Stimulated activated effector memory CD8-positive, alpha-beta T cell treated with anti-CD3 and anti-CD28 coated beads, Interleukin-12 subunit alpha, Interleukin-12 subunit beta, amount 100 ng/mL, for 72 hours (primary cell): ENCODE data around the gene ENOX1.
A peak's percentile ranks its signal among the peaks of the same experiment; 100 is the strongest.

Experiments used
- ATAC-seq: fragments of 150-1000 bp; cut with Tn5 transposase; 2 replicates; pipeline ENCODE4 v1.10.0; 2021
- DNase-seq, 2 donors: peaks; one replicate each; pipeline ENCODE4 v3.0.0; 2021 to 2022; ENCODE audit warnings: low spot score in 2 of 2
- H3K27ac Mint-ChIP-seq: one replicate; pipeline ENCODE4 v1.8.0; 2022; ENCODE audit warnings: mild to moderate bottlenecking, mixed read lengths
- H3K36me3 Mint-ChIP-seq: one replicate; pipeline ENCODE4 v1.8.0; 2022; ENCODE audit warnings: mild to moderate bottlenecking, mixed read lengths
- H3K4me1 Mint-ChIP-seq: one replicate; pipeline ENCODE4 v1.8.0; 2022; ENCODE audit warnings: mixed read lengths
- H3K4me3 Mint-ChIP-seq: one replicate; pipeline ENCODE4 v1.8.0; 2022; ENCODE audit warnings: mild to moderate bottlenecking, mixed read lengths
- H3K9me3 Mint-ChIP-seq: one replicate; pipeline ENCODE4 v1.8.0; 2022; ENCODE audit warnings: mixed read lengths

The ENOX1 gene

DNA sequence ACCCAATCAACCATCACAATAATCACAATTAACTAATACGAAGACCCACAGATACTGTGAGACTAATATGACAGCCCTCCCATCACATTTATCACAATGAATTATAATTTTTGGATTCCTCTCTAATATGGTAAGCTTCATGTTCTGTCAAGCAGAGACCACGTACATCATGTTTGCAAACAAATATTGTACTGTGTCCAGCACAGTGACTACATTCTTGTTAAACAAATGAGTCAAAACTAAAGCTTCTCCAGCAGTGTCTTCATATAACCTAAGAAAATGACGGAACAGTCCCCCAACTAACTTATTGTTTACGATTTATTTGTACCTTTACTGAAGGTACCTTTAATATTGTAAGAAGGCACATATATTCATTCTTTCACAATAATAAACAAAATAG, 292.6 kb downstream of the ENOX1 start:
- ATAC-seq (no peak), DNase-seq (no peak)
- Mint-ChIP-seq H3K36me3 (no peaks in the 10 kb centered on the region), H3K4me3 (no peak overlapping the region), H3K27ac (no peak overlapping the region), H3K9me3 (no peaks in the 10 kb centered on the region), H3K4me1 (no peaks in the 10 kb centered on the region)

GRCh38 chr13:43493496-43494000, 293.2 kb downstream of the ENOX1 start:
- Mint-ChIP-seq H3K9me3 (no peaks in the 10 kb centered on the region), H3K4me3 (no peak overlapping the region)
- no peak for ATAC-seq

DNA sequence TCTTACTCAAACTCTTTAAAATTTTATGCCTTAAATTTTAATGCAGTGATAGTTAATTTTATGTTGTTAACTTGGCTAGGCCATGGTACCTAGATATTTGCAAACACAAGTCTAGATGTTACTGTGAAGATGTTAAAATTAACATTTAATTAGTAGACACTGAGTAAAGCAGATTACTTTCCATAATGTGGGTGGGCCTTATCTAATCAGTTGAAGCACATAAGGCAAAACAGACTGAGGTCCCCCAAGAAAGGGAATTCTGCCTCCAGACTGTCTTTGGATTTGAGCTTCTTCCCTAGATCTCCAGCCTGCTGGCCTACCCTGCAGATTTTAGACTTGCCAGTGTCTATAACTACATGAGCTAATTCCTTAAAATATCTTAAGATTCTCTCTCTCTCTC, 294.0 kb downstream of the ENOX1 start:
- DNase-seq = no peak
- ATAC-seq = no peak
- no peaks in the 10 kb centered on the region for H3K9me3 Mint-ChIP-seq
- H3K36me3 Mint-ChIP-seq = no peaks in the 10 kb centered on the region
- H3K4me3 Mint-ChIP-seq = no peak overlapping the region
- no peaks in the 10 kb centered on the region for H3K4me1 Mint-ChIP-seq
- H3K27ac Mint-ChIP-seq = no peak overlapping the region

More at GRCh38 chr13:43493496-43494000, 293.2 kb downstream of the ENOX1 start:
- Mint-ChIP-seq H3K36me3 (no peaks in the 10 kb centered on the region), H3K27ac (no peak overlapping the region), H3K4me1 (no peaks in the 10 kb centered on the region)
- no peak for DNase-seq

- Mint-ChIP-seq H3K4me3 (no peak overlapping the region), H3K36me3 (no peaks in the 10 kb centered on the region), H3K9me3 (no peaks in the 10 kb centered on the region), H3K27ac (no peak overlapping the region), H3K4me1 (no peaks in the 10 kb centered on the region)
- ATAC-seq (no peak), DNase-seq (no peak)
Measured at GRCh38 chr13:43492311-43492710, 294.5 kb downstream of the ENOX1 start.

GRCh38 chr13:43489233-43489632, 297.5 kb downstream of the ENOX1 start:
- Mint-ChIP-seq H3K4me3 (no peak overlapping the region), H3K9me3 (no peaks in the 10 kb centered on the region), H3K27ac (no peak overlapping the region), H3K4me1 (no peaks in the 10 kb centered on the region), H3K36me3 (no peaks in the 10 kb centered on the region)
- DNase-seq (no peak), ATAC-seq (peak; percentile 8)

GRCh38 chr13:43487885-43488284, 298.9 kb downstream of the ENOX1 start:
- DNase-seq (no peak), ATAC-seq (no peak)
- Mint-ChIP-seq H3K36me3 (no peaks in the 10 kb centered on the region), H3K4me3 (no peak overlapping the region), H3K4me1 (no peaks in the 10 kb centered on the region), H3K9me3 (no peaks in the 10 kb centered on the region), H3K27ac (no peak overlapping the region)

DNA sequence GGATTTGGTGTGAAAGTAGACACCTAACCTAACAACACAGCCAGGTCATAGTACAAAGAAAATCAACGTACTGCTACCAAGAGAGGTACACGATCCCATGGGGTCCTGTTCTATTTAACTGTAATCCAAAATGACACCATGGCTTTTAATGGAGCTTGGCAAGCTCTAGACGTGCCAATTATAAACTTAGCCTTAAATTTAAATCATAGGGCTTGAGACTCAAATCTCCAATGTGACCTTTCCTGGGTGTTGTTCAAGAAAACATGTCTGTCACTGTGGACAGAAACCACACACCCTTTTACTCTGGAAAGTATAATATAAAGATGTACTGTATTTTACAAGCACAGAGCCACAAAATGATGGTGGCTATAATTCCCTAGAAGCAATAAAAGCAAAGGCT, 299.3 kb downstream of the ENOX1 start:
- Mint-ChIP-seq H3K4me3 (no peak overlapping the region), H3K27ac (no peak overlapping the region), H3K36me3 (no peaks in the 10 kb centered on the region), H3K9me3 (no peaks in the 10 kb centered on the region), H3K4me1 (no peaks in the 10 kb centered on the region)
- DNase-seq (no peak), ATAC-seq (no peak)

DNA sequence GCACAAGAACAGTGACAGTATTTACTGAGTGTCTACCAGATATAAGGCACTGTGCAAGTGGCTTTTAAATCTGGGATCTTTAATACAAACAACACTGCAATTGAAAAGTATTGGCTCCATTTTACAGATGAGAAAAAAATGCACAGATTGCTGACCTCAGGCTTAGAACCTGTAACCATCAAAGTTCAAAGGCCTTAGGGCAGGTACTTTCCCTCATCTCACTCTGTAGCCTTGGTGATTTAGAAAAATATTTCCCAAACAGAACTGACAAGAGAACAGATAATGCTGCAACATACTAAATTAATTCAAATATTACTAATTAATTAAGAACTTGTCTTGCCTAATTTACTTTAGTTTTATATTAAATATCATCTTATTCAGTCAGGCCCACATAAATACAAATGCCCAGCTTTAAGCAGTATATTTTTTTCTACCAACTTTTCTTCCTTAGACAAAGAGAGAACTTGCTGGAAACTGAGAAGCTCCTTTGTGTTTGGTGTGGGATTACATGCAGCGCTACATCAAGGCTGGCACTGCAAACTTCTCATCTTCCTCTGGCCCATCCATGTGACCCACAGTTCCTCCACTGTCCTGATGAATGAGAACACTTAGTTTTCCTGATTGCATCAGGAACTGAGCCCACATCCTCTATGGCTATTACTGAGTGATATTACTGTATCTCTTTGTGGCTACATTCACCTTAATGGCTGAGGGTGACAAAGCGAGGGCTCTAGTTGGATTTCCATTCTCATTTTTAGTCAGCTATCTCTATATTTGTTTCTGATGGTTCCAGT, 302.1 kb downstream of the ENOX1 start:
- Mint-ChIP-seq H3K9me3 (no peaks in the 10 kb centered on the region), H3K27ac (no peak overlapping the region), H3K4me1 (no peaks in the 10 kb centered on the region), H3K4me3 (no peak overlapping the region), H3K36me3 (no peaks in the 10 kb centered on the region)
- DNase-seq = no peak
- no peak for ATAC-seq

DNA sequence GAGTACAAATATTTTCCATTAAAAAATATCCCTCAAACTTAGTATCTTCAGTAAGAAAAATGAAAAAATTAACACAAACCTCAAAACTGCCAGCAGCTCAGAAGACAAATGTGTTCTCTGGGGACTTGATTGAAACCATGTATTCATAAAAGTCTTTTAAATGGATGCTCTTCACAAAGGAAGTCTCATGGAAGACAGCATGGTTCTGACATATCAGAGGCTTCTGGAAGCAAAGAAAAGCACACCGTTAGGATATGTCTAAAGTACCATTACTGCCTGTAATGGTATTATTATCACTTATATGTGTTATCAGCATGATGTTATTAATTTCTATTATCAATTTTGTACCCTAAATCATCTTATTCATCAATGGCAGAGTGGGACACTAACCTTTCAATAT, 302.8 kb downstream of the ENOX1 start:
- no peaks in the 10 kb centered on the region for H3K36me3 Mint-ChIP-seq
- ATAC-seq = no peak
- no peak overlapping the region for H3K4me3 Mint-ChIP-seq
- H3K9me3 Mint-ChIP-seq = no peaks in the 10 kb centered on the region
- DNase-seq = no peak
- no peak overlapping the region for H3K27ac Mint-ChIP-seq
- no peaks in the 10 kb centered on the region for H3K4me1 Mint-ChIP-seq

DNA sequence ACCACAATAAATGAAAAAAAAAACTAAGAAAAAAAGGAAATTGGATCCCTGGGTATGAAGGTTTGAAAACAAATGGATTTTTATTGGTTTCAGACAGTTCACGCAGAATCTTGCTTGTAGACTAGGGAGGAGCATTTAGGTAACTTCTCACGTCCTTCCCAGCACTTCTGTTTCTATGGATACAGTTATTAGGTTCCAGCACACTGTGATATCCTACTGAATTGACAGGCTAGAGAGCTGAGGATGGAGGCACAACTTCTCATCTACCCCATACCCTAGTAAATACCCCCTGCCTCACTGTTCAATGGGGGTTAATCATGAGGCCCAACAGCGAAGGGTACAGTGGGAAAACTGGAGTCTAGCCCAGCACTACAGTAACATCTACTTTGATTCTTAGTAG, 304.1 kb downstream of the ENOX1 start:
- H3K36me3 Mint-ChIP-seq = no peaks in the 10 kb centered on the region
- H3K27ac Mint-ChIP-seq = no peak overlapping the region
- H3K9me3 Mint-ChIP-seq = no peaks in the 10 kb centered on the region
- ATAC-seq (no peak), DNase-seq (no peak)
- no peak overlapping the region for H3K4me3 Mint-ChIP-seq
- H3K4me1 Mint-ChIP-seq = no peaks in the 10 kb centered on the region

DNA sequence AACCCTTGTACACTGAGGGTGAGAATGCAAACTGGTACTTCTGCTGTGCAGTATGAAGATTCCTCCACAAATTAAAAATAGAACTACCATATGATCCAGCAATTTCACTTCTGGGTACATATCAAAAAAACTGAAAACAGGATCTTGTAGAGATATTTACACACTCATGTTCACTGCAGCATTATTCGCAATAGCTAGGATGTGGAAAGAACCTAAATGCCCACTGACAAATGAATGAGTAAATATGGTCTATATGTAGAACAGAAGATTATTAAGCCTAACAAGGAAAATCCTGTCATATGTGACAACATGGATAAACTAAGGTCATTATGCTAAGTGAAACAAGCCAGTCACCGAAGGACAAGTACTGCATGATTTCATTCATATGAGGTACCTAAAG, 304.7 kb downstream of the ENOX1 start:
- Mint-ChIP-seq H3K27ac (no peak overlapping the region), H3K9me3 (no peaks in the 10 kb centered on the region), H3K4me1 (no peaks in the 10 kb centered on the region), H3K4me3 (no peak overlapping the region), H3K36me3 (no peaks in the 10 kb centered on the region)
- no peak for ATAC-seq
- DNase-seq = no peak

DNA sequence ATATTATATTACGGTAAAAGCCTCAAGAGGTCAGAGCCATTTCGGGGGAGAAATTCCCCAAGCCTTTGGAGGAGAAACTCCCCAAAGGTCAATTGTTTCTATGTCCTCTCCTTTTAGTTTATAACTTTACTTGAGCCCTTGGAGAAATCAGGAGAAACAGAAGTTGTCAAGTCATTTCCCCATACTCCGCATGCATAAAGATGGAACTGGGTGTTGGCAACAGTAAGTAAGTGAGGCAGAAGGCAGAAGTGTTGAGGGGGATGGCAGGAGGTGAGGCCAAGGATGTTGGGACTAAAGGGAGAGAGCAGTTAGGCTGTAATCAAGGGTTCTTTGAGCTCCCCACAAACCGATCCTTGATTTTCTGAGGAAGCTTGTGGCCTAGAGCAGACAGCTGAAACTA, 307.9 kb downstream of the ENOX1 start:
- no peaks in the 10 kb centered on the region for H3K4me1 Mint-ChIP-seq
- DNase-seq (no peak), ATAC-seq (no peak)
- H3K36me3 Mint-ChIP-seq = no peaks in the 10 kb centered on the region
- no peak overlapping the region for H3K4me3 Mint-ChIP-seq
- H3K27ac Mint-ChIP-seq = no peak overlapping the region
- H3K9me3 Mint-ChIP-seq = no peaks in the 10 kb centered on the region

DNA sequence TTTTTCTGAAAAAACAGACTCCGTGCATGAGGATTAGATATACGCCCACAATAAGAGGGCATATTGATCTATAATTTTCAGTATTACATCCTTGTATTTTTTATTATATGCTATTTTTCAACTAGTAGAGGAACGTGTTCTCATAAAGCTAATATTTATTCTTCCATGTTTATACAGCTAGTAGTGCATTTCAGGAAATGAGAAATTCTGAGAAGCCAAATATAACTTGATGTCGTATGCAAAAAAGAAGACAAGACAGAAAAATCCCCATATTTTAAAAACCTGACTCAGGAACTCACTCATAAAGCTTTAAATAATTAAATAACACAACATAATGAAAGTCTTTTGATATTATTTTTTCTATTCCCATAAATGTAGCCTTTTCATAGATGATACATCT, 308.6 kb downstream of the ENOX1 start:
- ATAC-seq (no peak), DNase-seq (no peak)
- Mint-ChIP-seq H3K9me3 (no peaks in the 10 kb centered on the region), H3K36me3 (no peaks in the 10 kb centered on the region), H3K4me3 (no peak overlapping the region), H3K4me1 (no peaks in the 10 kb centered on the region), H3K27ac (no peak overlapping the region)

DNA sequence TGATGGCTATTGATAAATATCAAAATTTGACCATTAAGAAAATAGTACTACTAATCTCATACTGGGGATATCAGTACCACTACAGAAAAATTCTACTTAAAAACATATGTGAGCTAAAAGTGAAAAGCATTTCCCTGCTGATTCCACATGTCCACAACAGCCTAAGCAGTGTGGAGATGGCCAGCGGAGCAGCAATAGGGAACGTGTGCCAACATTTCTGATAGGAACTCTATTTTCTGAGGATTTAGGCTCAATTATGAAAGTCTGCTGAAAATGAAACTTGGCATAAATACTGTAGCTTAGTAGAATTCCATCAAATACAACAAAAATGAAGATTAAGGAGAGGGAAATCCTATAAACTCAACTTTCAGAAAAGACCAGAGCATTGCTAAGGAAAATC, 311.6 kb downstream of the ENOX1 start:
- DNase-seq (no peak), ATAC-seq (no peak)
- no peaks in the 10 kb centered on the region for H3K4me1 Mint-ChIP-seq
- H3K9me3 Mint-ChIP-seq = no peaks in the 10 kb centered on the region
- H3K4me3 Mint-ChIP-seq = no peak overlapping the region
- H3K27ac Mint-ChIP-seq = no peak overlapping the region
- H3K36me3 Mint-ChIP-seq = no peaks in the 10 kb centered on the region

DNA sequence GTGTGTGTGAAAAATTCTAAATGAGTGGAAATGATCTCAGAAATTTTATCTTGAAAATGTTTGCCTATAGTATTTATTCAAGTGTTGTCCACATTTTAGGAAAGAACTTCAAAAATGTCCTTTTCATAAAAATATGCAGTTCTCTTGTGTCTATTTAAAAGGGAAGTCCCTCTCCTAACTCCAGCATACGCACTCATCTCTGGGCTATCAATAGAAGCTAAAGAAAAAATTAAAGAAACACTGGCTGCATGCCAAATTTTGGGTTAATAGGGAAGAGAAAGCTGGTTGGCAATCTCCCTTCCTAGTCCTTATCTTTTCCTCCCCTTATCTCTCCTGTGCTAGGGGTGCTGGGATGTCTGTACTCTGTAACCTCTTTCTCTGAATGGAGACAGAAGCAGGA, 313.3 kb downstream of the ENOX1 start:
- no peaks in the 10 kb centered on the region for H3K36me3 Mint-ChIP-seq
- ATAC-seq = no peak
- no peak overlapping the region for H3K27ac Mint-ChIP-seq
- DNase-seq = no peak
- no peaks in the 10 kb centered on the region for H3K4me1 Mint-ChIP-seq
- no peak overlapping the region for H3K4me3 Mint-ChIP-seq
- no peaks in the 10 kb centered on the region for H3K9me3 Mint-ChIP-seq

- Mint-ChIP-seq H3K9me3 (no peaks in the 10 kb centered on the region), H3K4me3 (no peak overlapping the region), H3K27ac (no peak overlapping the region), H3K36me3 (no peaks in the 10 kb centered on the region), H3K4me1 (no peaks in the 10 kb centered on the region)
- ATAC-seq = no peak
- no peak for DNase-seq
Measured at GRCh38 chr13:43472980-43473379, 313.8 kb downstream of the ENOX1 start.
